SK-N-SH treated with all-trans-retinoic acid at 6 μM for 48 hours (cell line): ENCODE data around the gene SH2D6.

Experiments
- BACH2 ChIP-seq: fragments of 250-450 bp; sonication (Bioruptor Pico); IDR thresholded peaks from 2 replicates; pipeline ENCODE4 v1.9.0; 2021; ENCODE audit warnings: mild to moderate bottlenecking, borderline replicate concordance
- CSDC2 ChIP-seq: fragments of 250-450 bp; sonication (Bioruptor Pico); IDR thresholded peaks from 2 replicates; pipeline ENCODE4 v1.5.0; 2020; ENCODE audit warnings: mild to moderate bottlenecking, moderate library complexity
- GLIS3 ChIP-seq: fragments of 250-450 bp; sonication (Bioruptor Pico); IDR thresholded peaks from 2 replicates; pipeline ENCODE4 v1.5.0; 2020; ENCODE audit warnings: mild to moderate bottlenecking, moderate library complexity
- ISL1 ChIP-seq: fragments of 250-450 bp; sonication (Bioruptor Pico); IDR thresholded peaks from 2 replicates; pipeline ENCODE4 v2.1.2; 2022; ENCODE audit warnings: mild to moderate bottlenecking, moderate library complexity
- RARB ChIP-seq: fragments of 250-450 bp; sonication (Bioruptor Pico); IDR thresholded peaks from 2 replicates; pipeline ENCODE4 v1.8.0; 2021; ENCODE audit warnings: mild to moderate bottlenecking, moderate library complexity
- TCF4 ChIP-seq: fragments of 250-450 bp; sonication (Bioruptor Pico); IDR thresholded peaks from 2 replicates; pipeline ENCODE4 v1.8.0; 2021; ENCODE audit warnings: mild to moderate bottlenecking, moderate library complexity, borderline replicate concordance
- TOX ChIP-seq: fragments of 250-450 bp; sonication (Bioruptor Pico); IDR thresholded peaks from 2 replicates; pipeline ENCODE4 v1.8.0; 2021; ENCODE audit warnings: mild to moderate bottlenecking, moderate library complexity, borderline replicate concordance
- TSHZ2 ChIP-seq: fragments of 250-450 bp; sonication (Bioruptor Pico); IDR thresholded peaks from 2 replicates; pipeline ENCODE4 v1.5.0; 2020; ENCODE audit warnings: mild to moderate bottlenecking, moderate library complexity
- ZC3H10 ChIP-seq: fragments of 250-450 bp; sonication (Bioruptor Pico); IDR thresholded peaks from 2 replicates; pipeline ENCODE4 v1.5.1; 2021; ENCODE audit warnings: mild to moderate bottlenecking, moderate library complexity
- ZFP30 ChIP-seq: fragments of 450-650 bp; formaldehyde crosslinking; IDR thresholded peaks from 2 replicates; pipeline ENCODE4 v1.5.0; 2022; ENCODE audit warnings: mild to moderate bottlenecking, moderate library complexity
- ZNF8 ChIP-seq: fragments of 450-650 bp; formaldehyde crosslinking; IDR thresholded peaks from 2 replicates; pipeline ENCODE4 v1.5.0; 2020; ENCODE audit warnings: mild to moderate bottlenecking, moderate library complexity
- TF ChIP-seq, protein P1 (sequence below): fragments of 250-450 bp; sonication (Bioruptor Pico); IDR thresholded peaks from 2 replicates; pipeline ENCODE4 v1.8.0; 2020; ENCODE audit warnings: mild to moderate bottlenecking, moderate library complexity, borderline replicate concordance

- TF ChIP-seq TCF4 (CRISPR knock-in tag) = no peak
- TF ChIP-seq ZNF8 (CRISPR knock-in tag) = no peak
- TF ChIP-seq, protein P1, sequence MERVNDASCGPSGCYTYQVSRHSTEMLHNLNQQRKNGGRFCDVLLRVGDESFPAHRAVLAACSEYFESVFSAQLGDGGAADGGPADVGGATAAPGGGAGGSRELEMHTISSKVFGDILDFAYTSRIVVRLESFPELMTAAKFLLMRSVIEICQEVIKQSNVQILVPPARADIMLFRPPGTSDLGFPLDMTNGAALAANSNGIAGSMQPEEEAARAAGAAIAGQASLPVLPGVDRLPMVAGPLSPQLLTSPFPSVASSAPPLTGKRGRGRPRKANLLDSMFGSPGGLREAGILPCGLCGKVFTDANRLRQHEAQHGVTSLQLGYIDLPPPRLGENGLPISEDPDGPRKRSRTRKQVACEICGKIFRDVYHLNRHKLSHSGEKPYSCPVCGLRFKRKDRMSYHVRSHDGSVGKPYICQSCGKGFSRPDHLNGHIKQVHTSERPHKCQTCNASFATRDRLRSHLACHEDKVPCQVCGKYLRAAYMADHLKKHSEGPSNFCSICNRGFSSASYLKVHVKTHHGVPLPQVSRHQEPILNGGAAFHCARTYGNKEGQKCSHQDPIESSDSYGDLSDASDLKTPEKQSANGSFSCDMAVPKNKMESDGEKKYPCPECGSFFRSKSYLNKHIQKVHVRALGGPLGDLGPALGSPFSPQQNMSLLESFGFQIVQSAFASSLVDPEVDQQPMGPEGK (CRISPR knock-in tag) = no peak
- TF ChIP-seq ZFP30 (CRISPR knock-in tag) = no peak
- no peak for TF ChIP-seq BACH2 (CRISPR knock-in tag)
- TF ChIP-seq ISL1 (CRISPR knock-in tag) = no peak
- TF ChIP-seq GLIS3 (CRISPR knock-in tag) = no peak
- no peak for TF ChIP-seq ZC3H10
- no peak for TF ChIP-seq CSDC2 (CRISPR knock-in tag)
- no peak for TF ChIP-seq RARB
- TF ChIP-seq TOX (CRISPR knock-in tag) = no peak
- TF ChIP-seq TSHZ2 (CRISPR knock-in tag) = no peak
Observed at GRCh38 chr2:85369500-85369899, 49.0 kb upstream of the SH2D6 start.
